GM21737 (cell line): ENCODE measurements around the gene STRN3.
"Not testable (repeated sequence)": the region's sequence is repeated elsewhere in the genome, so short reads cannot be mapped to it uniquely, and the experiment has no call there.

Experiments used
- ATAC-seq: cut with Tn5 transposase; IDR thresholded peaks from one replicate; pipeline ENCODE4 v1.9.1; 2021; ENCODE audit warnings: mild to moderate bottlenecking, moderate library complexity; ENCODE audit not compliant: unreplicated experiment

Gene STRN3

DNA sequence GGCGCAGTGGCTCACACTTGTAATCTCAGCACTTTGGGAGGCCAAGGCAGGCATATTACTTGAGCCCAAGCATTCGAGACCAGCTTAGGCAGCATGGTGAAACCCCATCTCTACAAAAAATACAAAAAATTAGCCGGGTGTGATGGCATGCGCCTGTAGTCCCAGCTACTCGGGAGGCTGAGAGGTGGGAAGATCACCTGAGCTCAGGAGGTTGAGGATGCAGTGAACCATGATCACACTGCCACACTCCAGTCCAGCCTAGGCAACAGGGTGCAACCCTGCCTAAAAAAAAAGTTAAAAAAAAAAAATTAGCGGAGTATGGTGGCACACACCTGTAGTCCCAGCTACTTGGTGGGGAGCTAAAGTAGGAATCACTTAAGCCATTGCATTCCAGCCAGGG is 22.2 kb downstream of the STRN3 start:
- not testable (repeated sequence) for ATAC-seq

DNA sequence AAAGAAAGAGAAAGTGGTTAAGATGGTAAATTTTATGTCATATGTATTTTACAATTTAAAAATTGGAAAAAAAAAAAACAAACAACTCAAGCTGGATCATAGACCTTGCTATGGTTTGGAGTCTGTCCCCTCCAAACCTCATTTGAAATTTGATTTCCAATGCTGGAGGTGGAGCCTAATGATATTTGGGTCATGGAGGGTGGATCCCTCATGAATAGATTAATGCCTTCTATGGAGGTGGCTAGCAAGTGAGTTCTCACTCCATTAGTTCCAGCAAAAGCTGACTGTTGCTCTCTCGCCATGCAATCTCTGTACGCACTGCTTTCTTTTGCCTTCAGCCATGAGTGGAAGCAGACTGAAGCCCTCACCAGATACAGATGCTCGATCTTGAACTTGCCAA is 22.9 kb downstream of the STRN3 start:
- no peak for ATAC-seq

DNA sequence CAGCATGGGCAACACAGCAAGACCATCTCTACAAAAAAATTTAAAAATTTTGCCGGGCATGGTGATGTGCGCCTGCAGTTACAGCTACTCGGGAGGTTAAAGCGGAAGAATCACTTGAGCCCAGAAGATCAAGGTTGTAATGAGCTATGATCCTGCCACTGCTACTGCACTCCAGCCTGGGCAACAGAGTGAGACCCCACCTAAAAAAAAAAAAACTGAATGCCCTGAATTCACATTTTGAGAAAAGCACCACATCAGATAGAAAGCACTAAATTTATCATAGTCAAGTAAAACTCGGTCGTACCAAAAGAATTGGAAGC is 24.9 kb downstream of the STRN3 start:
- ATAC-seq = no peak

DNA sequence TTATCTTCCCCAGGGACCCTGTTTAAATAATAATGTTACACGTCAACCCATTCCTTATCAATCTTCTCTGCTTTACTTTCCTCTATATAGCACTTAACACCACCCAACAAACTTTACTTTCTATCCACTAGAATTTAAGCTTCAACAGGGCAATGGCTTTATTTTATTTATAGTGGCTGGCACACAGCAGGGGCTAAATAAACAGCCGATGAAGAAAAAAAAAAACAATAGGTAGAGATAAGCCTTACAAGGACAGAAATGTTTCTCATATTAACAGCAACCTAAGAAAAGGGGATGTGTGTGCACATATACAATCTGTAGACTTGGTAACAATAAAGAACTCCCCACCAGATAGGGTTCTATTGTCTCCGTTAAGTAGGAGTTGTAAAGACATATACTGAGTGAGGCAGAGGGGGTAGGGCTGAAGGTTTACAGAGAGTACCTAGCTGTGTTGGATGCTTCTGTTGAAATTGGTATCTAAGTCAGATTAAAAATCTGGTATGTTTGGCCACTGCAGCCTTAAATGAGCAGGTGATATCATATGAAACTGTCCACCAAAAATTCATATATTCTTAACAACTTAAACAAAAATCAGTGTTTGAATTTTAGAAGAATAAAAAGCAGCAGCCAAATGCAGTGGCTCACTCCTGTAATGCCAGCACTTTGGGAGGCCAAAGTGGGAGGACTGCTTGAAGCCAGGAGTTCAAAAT is 25.4 kb downstream of the STRN3 start:
- no peak for ATAC-seq

DNA sequence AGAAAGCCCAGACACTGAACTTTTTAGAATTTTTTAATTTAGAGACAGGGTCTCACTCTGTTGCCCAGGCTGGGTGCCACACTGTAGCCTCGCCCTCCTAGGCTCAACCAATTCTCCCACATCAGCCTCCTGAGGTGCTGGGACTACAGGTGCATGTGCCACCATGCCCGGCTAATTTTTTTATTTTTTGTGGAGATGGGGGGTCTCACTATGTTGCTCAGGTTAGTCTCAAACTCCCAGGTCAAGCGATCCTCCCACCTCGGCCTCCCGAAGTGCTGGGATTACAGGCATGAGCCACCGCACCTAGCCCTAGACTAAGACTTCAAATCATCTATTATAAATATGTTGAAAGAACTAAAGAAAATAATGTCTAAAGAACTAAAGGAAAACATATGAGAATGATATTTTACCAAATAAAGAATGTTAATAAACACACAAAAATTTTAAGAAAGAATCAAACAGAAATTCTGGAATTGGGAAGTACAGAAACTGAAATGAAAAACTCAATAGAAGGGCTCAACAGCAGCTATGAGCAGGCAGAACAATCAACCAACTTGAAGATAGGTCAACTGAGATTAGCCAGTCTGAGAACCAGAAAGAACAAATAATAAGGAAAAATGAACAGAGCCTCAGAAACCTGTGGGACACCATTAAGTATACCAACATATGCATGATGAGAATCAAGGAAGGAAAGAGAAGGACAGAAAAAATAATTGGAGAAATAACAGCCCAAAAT is 27.0 kb downstream of the STRN3 start:
- no peak for ATAC-seq

DNA sequence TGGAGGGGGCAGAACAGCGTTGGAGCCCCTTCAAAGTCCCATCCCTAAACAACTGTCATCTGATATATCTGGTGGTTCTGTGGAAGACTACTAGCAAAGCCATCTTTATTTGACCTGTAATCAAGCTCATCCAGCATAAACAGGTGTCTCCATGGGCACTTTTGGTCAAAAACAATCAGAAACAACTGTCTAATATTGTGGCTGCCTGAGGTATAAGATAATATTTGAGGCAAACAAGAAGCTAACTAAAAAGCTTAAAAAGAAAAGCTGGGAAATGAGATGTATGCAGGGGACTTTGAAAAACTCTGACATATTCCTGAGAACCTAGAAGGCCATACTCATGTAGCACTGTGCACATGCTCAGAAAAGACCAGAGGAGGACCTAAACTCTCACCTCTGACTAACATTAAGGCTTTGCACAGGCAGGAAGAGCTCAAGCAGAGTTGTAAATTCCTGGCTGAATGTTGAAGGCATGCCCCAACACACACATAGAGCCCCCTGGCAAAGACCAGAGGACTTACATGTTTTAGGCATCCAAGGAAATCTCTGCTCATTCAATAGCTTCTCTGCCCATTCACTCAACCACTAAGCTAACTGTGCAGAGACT is 28.0 kb downstream of the STRN3 start:
- ATAC-seq = no peak

DNA sequence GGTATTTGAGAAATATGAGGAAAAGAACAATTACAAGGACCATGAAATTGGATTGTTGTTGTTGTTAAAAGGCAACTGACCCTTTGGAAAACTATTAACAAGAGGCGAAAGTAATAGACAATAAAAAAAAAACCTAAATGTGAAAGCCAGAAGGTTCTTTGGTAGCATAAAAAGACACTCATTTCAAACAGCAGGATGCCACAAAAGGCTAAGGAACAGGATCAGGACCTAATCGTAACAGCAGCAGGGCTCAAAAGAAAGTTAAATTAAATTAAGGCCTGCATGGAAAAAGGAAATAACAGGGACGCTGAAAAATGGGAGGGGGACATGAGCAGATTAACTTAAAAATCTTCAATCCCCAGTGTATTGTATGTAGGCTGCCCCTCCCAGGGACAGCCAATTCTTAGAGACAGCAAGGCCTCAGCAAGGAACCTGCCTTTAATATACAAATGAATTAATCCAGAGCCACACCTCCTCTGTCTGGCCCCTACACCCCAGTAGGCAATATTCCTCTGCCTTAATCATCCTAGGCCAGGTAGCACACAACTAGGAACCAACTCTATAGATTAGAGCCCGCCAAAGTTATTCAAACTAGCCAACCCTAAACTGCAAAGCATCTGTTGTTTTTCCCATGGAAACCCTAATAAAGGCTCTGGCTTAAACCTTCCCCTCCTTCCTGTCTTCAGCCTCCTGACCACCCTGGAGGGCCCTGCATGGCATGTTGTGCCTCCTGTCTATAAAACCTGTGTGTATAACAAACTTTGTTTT is 29.1 kb downstream of the STRN3 start:
- ATAC-seq = no peak

DNA sequence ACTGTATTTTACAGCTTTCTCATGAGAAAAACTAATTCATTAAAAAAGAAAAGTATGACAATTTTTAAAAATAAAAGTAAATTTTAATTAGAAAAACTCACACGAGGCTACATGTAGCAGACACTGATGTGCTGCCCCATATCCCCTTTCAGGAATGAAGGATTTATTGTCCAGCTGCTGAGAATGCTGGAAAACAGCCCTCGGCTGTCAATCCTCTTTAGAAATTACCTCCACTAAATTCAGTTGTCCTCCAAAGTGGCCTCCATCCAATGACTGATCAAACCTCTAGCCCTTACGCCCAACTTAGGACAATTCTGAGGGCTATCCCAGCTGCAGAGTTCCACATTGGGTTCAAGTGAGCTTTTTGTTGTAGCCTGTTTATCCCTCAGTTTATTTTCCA is 30.5 kb downstream of the STRN3 start:
- ATAC-seq = no peak

DNA sequence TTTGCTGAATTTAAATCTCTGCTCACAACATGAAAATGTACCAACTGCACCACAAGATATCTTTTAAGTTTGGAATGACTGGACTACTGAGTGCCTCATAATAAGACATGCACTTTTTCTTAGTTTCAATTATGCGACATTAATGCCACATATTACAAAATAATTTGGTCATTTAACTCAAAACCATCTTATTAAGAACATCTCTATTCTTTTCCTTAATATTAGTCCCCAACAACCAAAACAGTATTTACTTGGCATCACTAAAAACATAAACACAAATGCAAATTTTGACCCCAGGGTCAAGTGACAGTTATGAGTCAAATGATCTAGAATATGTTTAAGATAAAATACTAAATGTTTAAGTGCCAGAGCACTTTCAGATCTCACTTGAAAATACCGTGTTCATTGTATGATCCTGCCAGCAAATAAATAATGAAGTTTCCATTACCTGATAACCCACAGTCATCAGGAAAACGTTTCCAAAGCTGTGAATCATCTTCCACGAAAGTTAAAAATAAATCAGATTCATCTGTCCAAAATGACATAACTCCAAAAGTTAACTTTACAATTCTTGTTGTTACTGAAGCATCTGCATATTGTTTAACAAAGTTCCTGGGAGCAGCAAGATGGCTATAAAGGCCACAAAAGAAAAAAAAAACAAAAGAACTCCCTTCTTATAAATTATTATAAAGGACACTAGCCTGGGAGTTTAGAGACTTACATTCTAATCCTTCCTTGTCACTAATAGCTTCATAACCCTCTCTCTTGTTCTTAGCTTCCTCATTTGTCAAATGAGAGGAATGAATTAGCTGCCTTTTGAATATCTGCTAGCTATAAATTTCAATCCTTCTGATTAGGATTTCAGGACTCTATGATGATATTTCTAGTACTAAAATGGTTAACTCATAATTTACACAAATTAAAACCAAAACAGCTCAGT is 31.2 kb downstream of the STRN3 start:
- ATAC-seq = no peak

DNA sequence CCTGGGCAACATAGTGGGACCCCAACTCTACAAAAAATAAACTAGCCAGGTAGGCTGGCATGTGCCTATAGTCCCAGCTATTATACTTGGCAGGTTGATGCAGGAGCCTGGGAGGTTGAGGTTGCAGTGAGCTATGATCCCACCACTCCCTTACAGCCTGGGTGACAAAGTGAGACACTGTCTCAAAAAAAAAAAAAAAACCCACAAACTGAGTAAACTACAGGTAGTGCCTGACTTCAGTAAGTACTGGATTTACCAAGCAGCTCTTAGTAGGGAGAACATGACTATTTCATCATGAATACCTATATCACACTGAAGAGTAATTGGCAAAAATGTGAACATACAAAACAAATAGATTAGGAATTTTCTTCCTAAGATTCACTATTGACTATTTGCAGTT is 33.1 kb downstream of the STRN3 start:
- no peak for ATAC-seq

DNA sequence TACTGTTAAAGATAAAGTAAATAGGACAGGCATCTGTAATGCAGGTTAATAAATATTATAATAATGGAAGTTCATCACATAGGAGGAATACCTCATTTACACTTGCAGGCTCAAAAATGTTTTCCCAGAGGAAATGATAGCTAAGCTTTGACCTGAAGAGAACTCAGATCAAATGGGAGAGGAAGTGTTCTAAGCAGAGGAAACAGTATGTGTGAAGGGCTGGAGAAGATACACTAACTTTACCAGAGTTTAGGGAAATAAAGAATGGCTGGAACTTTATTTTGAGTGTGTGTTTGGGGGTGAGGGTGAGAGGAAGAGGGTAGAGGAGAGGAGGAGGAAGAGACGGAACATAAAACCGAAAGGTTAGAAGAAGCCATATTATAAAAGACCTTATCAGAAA is 34.8 kb downstream of the STRN3 start:
- no peak for ATAC-seq

DNA sequence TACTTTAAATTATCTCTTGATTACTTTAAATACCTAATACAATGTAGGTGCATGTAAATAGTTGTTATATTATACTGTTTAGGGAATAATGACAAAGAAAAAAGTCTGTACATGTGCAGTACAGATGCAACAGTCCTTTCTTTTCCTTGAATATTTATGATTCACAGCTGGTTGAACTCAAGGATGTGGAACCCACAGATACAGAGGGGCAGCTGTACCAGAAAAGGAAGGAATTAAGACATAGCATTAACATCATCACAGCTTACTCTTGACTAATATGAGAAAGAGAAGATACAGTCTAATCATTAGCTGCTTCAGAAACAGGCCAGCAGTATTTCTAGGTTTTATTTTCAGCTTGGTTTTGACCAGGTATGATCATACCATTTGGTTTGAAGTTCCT is 35.4 kb downstream of the STRN3 start:
- no peak for ATAC-seq

DNA sequence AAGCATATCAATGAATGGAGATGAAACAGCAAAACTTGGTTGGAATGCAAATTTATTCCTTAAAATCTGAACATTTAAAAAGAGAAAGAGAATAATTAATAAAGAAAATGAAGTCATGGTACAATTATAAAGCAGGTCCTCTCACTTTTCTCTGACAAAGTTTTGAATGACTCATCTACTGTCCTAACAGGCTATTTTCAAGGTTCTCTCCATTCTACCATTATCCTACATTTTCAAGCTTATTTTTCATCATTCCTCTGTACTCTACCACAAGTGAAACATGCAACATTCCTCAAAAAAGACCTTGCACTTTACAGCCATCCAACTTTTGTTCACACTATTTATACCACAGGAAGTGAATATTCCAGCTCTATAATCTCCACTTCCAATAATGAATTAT is 37.7 kb downstream of the STRN3 start:
- no peak for ATAC-seq

DNA sequence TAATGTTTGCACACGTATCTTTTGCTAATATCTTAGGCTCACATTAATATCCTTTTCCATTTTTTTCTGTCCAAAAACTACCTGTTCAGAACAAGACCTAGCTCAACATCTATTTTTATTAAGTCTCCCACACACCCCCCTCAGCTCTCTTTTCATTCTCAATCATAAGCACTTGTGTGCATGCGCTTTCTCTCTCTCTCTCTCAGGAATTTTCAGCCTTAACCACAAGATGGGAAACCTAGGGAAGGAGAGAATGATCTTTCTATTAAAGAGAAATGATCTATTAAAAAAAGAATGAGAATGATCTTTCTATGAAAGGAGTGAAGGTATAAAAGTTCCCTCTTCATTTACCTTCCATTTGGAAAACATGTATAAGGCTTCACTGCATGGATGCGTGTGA is 40.4 kb downstream of the STRN3 start:
- no peak for ATAC-seq

DNA sequence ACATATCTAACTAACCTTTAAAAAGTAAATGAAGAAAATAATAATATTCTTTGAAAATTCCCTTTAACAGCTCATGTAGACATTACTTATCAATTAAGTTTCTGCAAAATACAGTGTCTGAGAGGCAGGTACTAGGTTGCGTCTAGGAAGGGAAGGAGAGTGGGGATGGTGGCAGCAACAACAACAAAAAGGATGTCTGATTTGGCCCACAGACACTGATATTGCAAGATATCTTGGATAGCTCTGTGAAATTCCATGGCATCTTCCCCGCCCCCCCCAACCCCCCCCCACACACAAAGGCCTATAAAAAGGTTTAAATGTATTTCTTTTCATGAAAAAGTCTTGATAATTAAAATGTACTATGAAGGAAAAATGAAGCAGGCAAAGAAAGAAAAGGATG is 42.3 kb downstream of the STRN3 start:
- ATAC-seq = no peak

DNA sequence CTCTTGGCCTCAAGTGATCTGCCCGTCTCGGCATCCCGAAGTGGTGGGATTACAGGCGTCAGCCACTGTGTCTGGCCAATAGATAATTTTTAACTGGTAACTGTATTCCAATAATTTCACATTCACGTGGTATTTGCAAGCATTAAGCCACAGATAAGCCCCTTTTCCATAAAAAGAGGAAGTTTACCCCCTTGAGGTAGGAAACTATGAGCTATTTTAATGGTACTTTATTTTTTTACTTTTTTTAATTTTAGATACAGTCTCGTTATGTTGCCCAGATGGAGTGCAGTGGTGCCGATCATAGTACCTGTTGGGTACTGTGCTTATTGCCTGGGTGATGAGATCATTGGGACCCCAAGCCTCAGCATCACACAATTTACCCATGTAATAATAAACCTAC is 43.6 kb downstream of the STRN3 start:
- ATAC-seq = no peak

DNA sequence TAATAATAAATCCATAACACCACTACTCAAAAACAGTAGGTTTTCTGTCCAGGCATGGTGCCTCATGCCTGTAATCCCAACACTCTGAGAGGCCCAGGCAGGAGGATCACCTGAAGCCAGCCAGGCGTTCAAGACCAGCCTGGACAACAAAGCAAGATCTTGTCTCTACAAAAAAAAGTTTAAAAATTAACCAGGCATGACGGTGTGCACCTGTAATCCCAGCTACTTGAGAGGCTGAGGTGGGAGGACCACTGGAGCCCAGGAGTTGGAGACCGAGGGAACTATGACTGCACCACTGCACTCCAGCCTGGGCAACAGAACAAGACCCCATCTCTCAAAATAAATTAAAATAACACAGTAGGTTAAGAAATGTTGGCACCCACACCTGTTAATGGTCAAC is 45.2 kb downstream of the STRN3 start:
- no peak for ATAC-seq

DNA sequence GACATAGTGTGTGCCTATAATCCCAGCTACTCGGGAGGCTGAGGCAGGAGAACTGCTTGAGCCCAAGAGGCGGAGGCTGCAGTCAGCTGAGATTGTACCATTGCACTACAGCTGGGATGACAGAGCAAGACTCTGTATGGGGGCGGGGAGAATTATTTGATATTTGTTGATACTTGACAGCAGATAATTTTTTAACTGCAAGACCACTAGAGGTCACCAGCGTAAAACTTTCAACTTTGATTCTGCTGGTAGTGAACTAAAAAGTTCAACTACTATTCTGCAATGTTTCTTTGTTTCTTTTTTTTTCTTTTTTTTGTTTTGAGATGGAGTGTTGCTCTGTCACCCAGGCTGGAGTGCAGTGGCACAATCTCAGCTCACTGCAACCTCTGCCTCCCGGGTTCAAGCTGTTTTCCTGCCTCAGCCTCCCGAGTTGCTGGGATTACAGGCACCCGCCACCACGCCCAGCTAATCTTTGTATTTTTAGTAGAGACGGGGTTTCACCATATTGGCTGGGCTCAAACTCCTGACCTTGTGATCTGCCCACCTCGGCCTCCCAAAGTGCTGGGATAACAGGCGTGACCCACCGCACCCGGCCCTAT is 46.0 kb downstream of the STRN3 start:
- not testable (repeated sequence) for ATAC-seq

DNA sequence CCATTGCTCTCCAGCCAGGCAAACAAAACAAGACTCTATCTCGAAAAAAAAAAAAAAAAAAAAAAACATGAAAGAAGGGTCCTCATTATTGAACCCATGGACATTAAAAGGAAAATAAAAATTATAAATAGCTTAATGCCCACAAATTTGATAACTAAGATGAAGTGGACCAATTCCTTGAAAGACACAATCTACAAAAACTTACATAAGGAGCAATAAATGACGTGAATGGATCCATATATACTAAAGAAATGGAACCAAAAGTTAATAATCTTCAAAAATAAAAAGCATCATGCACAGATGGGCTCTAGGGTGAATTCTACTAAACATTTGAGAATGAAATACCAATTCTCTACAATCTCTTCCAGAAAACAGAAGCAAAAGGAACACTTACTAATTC is 48.4 kb downstream of the STRN3 start:
- no peak for ATAC-seq

DNA sequence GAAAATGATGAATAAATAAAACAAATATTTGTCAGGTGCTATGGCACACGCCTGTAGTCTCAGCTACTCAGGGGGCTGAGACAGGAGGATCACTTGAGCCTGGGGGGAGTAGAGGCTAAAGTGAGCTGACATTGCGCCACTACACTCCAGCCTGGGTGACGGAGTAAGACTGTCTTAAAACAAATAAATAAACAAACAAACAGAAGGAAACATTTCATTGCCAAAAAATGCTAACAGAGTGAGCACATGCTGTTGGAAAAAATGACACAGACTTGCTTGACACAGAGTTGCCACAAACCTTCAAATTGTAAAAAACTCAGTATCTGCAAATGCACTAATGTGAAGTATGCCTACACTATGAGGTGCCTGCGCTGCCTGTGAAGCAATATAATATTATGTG is 51.6 kb downstream of the STRN3 start:
- ATAC-seq = no peak
